GM10847 (cell line): ENCODE data around the gene NGEF.

Source experiments
- POLR2A ChIP-seq: IDR thresholded peaks from 2 replicates; pipeline ENCODE4 v1.6.1; 2011; ENCODE audit not compliant: insufficient read length; ENCODE audit errors: extremely low read depth

Gene NGEF

DNA sequence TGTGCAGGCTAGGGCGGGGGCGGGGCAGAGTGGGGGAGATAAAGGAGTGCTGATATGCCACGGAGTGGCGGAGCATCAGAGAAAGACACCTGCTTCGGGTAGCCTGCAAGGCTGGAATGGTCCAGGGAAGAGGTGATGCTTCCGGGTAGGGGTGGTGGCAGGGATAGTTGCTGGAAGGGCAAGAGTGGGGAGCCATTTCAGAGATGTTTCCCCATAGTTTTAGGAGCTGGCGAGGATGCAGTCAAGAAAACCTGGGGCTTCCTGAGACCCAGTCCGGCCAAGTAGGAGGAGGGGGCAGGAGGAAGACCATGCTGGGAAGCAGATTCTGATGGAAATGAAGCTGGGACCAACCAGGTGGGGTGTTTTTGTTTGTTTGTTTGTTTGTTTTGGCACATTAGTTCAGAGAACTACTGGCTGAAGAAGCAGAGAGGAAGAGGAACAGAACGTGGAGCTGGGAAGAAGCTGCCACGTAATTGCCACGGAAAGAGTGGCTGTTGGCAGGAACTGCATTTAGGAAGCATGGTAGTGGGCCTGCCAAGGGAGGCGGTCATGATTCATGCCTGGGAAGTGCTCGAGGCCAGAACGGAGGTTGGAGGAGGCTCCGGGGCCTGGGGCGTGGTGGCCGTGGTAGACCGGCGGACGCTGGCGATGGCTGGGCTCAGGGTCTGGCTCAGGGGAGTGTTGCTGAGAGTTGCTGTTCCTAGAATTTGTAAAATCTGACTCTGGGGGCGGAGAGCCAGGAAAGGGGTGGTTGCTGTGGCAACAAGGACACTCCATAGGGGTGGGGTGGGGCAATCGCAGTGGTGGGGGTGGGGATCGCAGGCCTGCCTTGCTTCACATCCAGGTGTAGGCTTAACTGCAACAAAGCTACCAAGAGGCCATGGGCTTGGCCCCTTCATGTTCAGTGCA, 38.4 kb upstream of the NGEF start:
- no peak for TF ChIP-seq POLR2A

DNA sequence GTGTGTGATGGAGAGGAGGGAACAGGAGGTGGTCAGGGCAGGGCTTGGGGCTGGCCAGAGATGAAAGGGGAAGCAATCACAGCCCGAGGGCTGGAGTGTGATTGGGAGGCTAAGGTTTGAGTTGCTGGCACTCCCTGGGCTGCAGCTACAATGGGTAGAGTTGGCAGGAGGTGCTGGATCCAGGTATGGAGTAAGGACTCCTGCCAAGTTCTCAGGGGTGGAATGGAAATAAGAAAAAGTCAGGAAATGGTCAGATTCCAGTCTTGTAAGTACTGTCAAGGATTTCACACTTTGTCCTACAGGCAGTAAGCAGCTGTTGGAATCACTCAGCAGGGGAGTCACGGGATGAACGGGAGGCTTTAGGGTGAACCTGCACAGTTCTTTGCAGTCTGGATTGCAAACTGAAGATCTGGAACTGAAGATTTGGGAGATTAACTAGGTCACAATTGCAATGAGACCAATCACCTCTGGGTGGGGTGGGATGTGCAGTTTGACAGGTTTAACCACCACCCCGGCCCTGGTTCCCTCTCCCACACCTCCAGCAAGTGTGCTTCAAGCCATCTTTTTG, 36.2 kb upstream of the NGEF start:
- TF ChIP-seq POLR2A: no peak

DNA sequence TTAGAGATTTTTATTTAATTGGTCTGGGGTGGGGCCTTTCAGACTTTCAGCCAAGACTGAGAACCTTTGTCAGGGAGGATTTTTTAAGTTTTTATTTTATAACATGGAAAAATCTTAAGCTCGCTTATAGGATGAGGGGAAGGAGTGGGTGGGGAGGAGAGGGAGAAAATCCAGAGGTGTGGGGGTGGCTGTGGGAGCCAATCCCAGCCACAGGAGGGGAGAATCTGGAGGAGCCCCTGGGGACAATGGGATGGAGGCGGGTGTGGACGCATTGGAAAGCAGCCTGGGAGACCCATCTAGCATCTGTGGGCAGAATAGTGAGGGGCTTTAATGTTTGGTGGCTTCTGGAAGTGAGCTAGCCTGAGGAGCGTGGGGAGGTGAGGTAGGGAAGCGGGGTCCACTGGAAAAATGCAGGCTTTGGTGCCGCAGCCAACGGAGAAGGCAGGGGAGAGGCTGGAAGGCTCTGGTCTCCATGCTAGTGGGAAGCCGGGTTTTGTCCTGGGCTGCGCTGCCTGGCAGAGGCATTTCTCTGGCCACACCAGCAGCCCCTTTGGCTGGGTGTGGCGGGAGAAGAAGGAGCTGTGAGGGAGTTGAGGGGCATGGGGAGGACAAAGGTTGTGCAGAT, 35.6 kb upstream of the NGEF start:
- no peak for TF ChIP-seq POLR2A

DNA sequence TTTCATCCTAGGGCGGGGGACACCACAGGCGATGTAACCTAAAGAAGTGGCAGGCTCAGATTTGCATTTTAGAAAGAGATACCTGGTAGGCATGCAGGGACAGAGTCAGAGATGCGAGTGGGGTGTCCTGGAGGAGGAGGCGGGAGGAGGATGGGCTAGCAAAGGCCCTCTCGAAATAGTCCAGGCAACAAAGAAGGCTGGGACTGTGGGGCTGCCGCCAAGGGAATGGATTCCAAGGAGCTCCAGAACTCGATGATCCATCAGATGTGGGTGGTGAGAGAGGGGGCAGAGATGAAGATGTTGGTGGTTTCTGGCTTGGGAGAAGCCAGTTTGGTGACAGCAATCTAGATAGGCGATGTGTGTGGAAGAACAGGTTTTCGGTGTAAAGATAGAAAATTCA, 34.6 kb upstream of the NGEF start:
- no peak for TF ChIP-seq POLR2A

DNA sequence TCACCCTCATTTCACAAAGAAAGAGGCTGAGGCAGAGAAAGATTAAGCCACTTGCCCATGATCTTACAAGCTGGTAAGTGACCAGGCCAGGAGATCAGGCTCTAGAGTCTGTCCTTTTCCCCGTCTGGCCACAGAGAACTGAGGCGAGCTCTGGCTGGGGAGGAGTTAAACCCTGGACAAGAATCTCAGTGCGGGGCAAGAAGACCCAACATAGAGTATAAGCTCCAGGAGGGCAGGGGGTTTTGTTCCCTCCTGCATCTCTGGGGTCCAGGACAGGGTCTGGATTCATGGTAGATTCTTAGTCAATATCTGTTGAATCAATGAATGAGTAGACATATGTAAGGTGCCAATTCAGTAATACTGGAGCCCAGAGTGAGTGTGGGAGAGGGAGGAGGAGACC, 34.1 kb upstream of the NGEF start:
- no peak for TF ChIP-seq POLR2A

- no peak for TF ChIP-seq POLR2A
Observed at GRCh38 chr2:233044974-233045605, 32.0 kb upstream of the NGEF start.

DNA sequence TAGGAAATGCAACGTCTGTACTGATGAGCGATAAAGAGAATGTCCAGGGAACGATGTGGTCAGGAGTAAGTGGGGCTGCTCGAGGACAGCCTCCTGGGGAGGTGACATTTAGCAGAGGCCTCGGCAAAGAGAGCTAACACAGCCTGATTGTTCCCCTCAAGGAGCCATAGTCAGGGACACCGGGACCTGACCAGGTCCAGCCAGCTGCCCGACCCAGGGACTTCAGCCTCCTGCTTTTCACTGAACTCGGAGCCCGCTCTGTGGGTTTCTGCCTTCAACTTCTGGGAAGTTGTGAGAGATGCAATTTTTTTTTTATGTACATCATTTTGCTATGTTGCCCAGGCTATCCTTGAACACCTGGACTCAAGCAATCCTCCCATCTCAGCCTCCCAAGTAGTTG, 29.5 kb upstream of the NGEF start:
- no peak for TF ChIP-seq POLR2A

GRCh38 chr2:233041722-233042323, 28.8 kb upstream of the NGEF start:
- no peak for TF ChIP-seq POLR2A

GRCh38 chr2:233040571-233040970, 27.5 kb upstream of the NGEF start:
- no peak for TF ChIP-seq POLR2A

- no peak for TF ChIP-seq POLR2A
Observed at GRCh38 chr2:233039846-233040530, 26.9 kb upstream of the NGEF start.

DNA sequence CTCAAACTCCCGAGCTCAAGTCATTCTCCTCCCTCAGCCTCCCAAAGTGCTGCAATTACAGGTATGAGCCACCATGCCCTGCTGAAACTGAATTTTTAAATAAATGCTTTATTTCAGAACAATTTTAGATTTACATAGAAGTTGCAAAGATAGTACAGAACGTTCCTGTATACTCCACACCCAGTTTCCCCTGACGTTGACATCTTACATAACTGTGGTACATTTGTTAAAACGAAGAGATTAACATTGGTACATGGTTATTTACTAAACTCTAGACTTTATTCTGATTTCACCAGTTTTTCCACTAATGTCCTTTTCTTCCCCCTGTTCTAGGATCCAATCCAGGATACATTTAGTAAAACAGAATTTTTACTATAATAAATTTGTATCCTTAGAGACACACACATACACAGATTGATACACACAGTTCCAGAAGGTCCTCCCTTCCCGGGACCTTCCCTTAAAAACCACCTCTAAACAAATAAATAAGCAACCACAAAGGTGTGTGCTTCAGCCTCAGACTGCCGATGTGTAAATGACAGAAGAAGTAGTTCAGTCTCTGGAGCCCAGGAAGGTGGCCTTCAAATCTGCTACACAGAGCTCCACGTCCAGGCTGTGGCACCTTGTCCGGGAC, 26.3 kb upstream of the NGEF start:
- TF ChIP-seq POLR2A: no peak

DNA sequence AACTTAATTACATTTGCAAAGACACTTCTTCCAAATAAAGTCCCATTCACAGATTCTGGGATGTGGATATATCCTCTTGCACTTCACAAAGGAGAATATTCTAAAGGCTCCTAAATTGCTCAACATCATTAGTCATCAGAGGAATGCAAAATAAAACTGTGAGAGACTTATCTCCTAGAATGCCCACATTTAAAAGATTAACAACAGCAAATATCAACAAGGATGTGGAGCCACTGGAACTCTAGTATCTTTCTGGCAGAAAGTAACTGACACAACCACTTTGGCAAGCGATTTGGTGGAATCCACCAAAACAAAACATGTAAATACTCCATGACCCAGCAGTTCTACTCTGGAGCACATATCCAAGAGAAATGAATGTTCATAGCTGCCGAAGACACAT, 24.0 kb upstream of the NGEF start:
- TF ChIP-seq POLR2A: no peak

GRCh38 chr2:233036162-233036838, 23.2 kb upstream of the NGEF start:
- no peak for TF ChIP-seq POLR2A
